GM19452 (cell line): ENCODE data around the gene BCOR.

ENCODE experiments used
- ATAC-seq: cut with Tn5 transposase; IDR thresholded peaks from one replicate; pipeline ENCODE4 v1.9.1; 2021; ENCODE audit not compliant: unreplicated experiment

BCOR gene

GRCh38 chrX:40068048-40068447, 29.7 kb downstream of the BCOR start:
- no peak for ATAC-seq

DNA sequence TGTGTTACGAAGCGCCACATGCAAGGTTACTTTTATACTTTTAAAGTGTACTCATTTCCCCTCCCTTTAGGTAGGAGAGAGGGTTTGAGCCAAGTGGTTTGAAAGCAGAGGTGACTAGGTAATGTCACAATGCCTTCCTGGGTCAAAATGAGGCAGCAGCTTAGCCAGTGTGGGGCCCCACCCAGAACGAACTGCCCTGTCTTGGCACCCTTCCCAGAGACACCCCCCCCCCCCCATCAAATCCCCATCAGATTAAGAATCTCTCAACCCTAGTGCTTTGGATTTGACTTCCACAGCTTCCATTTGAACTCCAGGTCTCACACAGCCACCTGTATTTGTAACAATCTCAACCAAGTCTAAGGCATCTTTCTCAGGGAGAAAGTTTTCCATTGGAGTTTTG, 31.1 kb downstream of the BCOR start:
- no peak for ATAC-seq

GRCh38 chrX:40065296-40066046, 32.3 kb downstream of the BCOR start:
- ATAC-seq, result no peak

GRCh38 chrX:40064055-40064597, 33.6 kb downstream of the BCOR start:
- no peak for ATAC-seq

DNA sequence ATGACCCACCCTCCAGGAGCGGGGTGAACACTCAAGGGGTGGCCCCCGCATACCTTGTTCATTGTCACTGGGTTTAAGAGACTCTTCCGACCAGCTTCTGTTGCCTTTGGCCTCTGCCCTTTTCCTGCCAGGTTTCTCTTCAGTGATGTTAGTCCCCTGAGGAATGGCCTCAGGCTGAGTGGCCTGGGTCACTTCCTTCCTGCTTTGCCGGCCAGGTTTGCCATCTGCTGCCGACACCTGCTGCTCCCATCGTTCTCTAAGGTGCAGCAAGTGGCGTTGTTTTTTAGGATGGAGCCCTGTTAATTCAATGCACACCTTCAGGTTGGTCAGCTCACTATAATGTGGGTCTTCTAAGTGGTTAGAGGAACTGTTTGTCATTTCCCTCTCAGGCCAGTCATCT, 34.2 kb downstream of the BCOR start:
- no peak for ATAC-seq

- ATAC-seq, result no peak
These were observed 35.1 kb downstream of the BCOR start for GRCh38 chrX:40062525-40063155.

GRCh38 chrX:40061871-40062524, 35.8 kb downstream of the BCOR start:
- no peak for ATAC-seq

DNA sequence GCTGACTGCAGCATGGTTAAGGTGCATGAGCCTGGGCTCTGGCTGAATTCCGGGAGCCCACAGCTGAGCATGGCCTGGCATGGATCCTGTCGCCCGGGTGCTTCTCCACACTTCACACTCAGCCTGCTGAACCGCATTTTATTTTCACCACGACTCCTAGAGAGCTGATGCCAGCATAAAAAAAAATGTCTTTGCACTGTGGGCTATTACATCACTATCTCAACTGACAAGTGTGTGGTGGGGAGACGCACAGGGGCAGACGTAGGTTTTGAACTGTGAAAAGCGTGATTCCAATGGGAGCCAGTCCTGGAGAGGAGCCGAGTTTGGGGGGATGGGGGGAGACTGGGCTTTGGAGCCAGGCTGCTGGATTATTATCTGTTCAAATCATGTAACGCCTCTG, 36.8 kb downstream of the BCOR start:
- ATAC-seq, result no peak

DNA sequence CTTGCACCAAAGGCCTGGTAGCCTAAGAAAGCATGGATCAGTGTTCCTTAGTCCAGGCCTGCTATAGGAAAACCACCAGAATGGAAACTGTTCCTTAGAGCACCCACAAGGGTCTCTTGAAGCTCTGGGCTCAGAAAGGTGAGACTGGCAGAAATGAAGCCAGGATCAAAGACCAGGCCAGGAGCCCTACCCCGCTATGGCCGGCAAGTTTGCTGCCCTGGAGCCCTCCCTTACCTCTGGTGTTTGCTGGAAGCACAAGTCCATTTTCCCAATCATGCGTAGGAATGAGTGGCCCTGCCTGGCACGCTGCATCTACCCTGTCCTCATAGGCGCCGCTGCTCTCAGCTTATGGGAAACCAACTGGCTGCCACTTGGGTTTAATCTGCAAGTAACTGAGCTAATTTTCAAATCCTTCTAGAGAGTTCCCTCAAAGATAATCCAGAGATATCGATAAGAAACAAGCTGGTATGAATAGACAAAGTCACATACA, 37.4 kb downstream of the BCOR start:
- no peak for ATAC-seq

DNA sequence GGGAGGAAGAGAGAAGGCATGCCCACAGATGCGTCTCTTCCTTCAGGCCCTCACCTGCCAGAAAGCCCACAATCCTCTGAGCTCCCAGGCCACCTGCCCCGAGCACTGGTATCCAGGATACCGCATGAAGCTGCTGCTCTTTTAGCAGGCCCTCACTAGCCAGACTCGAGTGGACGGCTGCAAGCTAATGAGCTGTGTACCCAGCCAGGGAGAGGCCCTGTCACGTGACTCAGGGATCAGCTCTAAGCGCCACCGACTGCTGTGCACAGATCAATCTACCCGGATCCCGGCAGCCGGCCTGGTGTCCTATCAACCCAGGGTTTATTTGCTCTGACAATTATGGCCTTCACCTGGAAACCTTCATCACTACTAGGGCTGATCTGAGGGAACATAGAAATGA, 39.0 kb downstream of the BCOR start:
- ATAC-seq, result no peak

DNA sequence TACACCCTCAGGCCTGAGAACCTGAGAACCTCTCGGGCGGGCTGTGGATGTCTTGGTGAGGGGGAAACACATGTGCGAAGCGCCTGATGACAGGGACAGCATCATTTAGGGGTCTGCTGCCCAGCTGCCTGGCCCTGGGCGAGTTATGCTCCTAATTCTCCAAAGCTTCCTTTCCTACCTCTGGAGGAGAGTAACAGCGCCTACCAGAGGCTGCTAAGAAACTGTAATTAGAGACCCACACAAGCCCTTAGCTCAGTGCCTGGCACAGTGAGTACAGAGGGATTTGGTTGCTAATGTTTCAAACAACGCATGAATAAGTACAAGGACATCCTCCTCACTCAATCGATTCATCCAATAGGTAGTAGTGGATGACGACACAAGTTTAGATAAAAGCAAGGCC, 40.4 kb downstream of the BCOR start:
- ATAC-seq, result no peak

DNA sequence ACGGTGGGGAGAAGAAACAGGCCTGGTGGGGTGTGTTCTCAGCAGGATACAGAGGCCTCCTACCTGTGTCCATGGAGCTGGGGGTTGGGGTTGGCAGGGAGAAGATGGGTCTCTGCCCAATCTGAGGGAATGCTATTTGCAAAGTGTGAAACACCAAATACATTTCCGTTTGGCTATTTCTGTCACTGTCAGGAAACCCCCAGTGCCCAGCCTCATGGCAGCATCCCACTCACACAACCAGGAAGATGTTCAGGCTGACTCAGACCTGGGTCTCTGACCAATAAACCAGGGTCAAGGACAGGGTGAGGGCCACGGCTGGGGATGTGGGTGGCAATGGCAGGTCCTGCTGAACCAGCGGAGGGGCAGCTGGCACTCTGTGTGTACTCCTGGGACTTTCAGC, 41.3 kb downstream of the BCOR start:
- ATAC-seq, result no peak

DNA sequence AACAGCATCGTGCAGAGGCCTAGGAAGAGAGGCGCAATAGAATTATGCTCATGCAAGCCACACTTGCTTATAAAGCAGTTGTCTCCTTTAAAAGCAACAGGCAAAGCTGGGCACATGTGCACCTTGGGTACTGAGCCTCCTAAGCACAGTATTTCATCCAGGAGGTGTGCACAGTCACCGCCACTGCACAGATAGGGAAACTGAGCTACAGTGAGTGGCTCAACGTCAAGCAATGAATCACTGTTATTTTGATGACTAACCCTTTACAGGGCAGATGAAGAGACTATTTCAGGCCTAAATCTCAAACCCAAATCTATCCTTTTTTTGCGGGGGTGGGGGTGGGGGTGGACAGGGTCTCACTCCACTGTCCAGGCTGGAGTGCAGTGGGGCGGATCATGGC, 42.3 kb downstream of the BCOR start:
- ATAC-seq, result no peak

- ATAC-seq, result no peak
These were observed 43.0 kb downstream of the BCOR start for GRCh38 chrX:40054793-40055192.

- ATAC-seq, result no peak
These were observed 47.2 kb downstream of the BCOR start for GRCh38 chrX:40050532-40050931.

DNA sequence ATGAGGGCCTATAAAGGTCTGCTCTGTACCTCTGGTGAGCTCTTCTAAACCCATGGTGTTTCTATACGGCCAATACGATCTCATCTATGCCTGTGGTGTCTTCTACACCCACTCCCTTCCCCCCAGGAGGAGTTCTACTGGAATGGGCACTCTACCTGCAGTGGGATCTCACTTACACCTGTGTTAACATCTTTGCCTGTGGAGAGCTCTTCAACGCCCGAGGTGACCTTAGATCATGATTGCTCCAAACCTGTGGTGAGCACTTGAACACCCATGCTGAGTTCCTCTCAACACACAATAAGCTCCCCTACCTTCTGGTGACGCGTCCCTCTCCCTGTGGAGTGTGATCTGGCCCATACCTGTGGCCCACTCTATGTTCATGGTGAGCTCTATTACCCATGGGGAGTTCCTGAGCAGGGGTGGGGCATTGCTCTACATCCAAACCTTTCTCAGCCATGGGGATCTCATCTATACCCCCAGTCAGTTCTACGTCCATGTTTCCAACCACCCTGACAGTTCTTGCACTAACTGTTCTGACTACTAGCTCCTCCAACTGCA, 48.6 kb downstream of the BCOR start:
- ATAC-seq, result no peak

DNA sequence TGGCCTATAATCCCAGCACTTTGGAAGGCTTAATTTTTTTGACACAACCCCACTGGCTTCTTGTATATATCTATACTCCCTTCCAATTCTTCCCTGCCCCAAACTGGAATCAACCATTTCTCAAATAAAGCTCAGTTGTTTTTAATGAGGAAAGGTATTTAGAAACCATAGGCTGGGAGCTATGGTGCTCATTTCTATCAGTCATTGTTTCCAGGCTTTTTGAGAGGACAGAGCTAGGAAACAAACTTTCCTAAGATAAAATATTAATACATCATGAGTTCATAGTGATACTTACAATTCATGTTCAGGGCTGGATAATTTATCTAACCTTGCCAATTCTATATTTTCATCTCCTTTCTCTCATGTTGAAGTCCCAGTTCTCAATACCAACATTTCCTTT, 50.3 kb downstream of the BCOR start:
- no peak for ATAC-seq

DNA sequence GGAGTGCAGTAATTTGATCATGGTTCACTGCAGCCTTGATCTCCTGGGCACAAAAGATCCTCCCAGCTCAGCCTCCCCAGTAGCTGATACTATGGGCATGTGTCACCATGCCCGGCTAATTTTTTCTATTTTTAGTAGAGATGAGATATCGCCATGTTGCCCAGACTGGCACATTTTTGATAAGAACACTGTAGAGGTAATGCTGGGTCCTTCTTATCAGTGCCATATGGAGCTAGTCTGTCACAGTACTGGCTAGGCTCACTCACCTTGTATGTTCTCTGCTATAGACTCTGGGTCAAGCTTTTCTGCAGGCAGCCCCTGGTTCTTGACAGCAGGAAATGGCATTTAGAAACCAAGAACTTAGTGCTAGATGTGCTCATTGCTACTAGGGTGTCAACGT, 53.9 kb downstream of the BCOR start:
- ATAC-seq, result no peak

- no peak for ATAC-seq
These were observed 55.8 kb downstream of the BCOR start for GRCh38 chrX:40041915-40042314.

GRCh38 chrX:40040686-40041461, 56.9 kb downstream of the BCOR start:
- ATAC-seq, result no peak

- no peak for ATAC-seq
These were observed 57.9 kb downstream of the BCOR start for GRCh38 chrX:40039887-40040286.
